K562 (cell line): ENCODE measurements around the gene PNRC1. TPM values are rescaled to one million over a fixed set of nuclear protein-coding genes. Genes with fewer than 3 reads are reported as not detected.

ENCODE experiments used
- ATAC-seq: fragments of 200-7000 bp; cut with Tn5 transposase; 3 replicates; pipeline ENCODE4 v1.9.1; 2020; ENCODE audit warnings: moderate library complexity
- BruUV-seq: library from RNA; stranded (reverse); fragments of 400-500 nt; replicated peaks from 2 replicates; lab custom pipeline; 2021; lab: Mats Ljungman, UMichigan
- CTCF ChIA-PET: fragments of 300-600 bp; formaldehyde crosslinking; extraction: SDS; loops from one replicate; lab custom pipeline; 2021; ENCODE audit warnings: low intra/inter-chr PET ratio; lab: Yijun Ruan, JAX
- POLR2A ChIA-PET: fragments of 300-600, 350-650 bp; sonication (Branson Sonifier 250); formaldehyde crosslinking; extraction: SDS; loops from one replicate; lab custom pipeline; 2021; ENCODE audit warnings: antibody characterized with exemption, inconsistent platforms; lab: Yijun Ruan, JAX
- DNase-seq, 4 experiments: peaks; one replicate each; pipeline versions ENCODE4 v3.0.0 to v3.0.0-alpha.2; 2011 to 2018; ENCODE audit warnings: low spot score in 3 of 4, mixed read lengths in 3 of 4; ENCODE audit errors: extremely low read depth in 1 of 4
- FAIRE-seq: peaks from 2 replicates; lab custom pipeline; 2011; peaks lifted over from hg19 to GRCh38; lab: Jason Lieb, UNC
- H2AFZ ChIP-seq: 2 replicates; pipeline ENCODE4 v1.6.0; 2011; ENCODE audit warnings: low read depth, low read length, control low read depth, inconsistent platforms
- H3K27ac ChIP-seq: fragments of 200-600 bp; 3 replicates; pipeline ENCODE4 v1.8.0; 2011; ENCODE audit warnings: low read depth, mild to moderate bottlenecking, control low read depth, inconsistent platforms, low read length, moderate library complexity, mixed read lengths; ENCODE audit errors: extremely low read depth
- H3K27me3 ChIP-seq, 2 experiments: fragments of 300-600 bp in 1 of 2; 2 replicates in 1 of 2; 3 replicates in 1 of 2; pipeline versions ENCODE4 v1.6.0 to v1.8.0; 2011; ENCODE audit warnings: inconsistent platforms in 2 of 2, low read length in 2 of 2, mild to moderate bottlenecking in 1 of 2, mixed read lengths in 1 of 2, moderate library complexity in 1 of 2; ENCODE audit not compliant: control insufficient read depth in 2 of 2, insufficient read depth in 2 of 2
- H3K36me3 ChIP-seq: fragments of 300-600 bp; 3 replicates; pipeline ENCODE4 v1.8.0; 2011; ENCODE audit warnings: mild to moderate bottlenecking, low read length, inconsistent platforms; ENCODE audit not compliant: control insufficient read depth, insufficient read depth
- H3K4me1 ChIP-seq, 2 experiments: fragments of 200-600 bp in 1 of 2; replicated peaks in 1 of 2; 2 replicates in 1 of 2; 3 replicates in 1 of 2; pipeline versions ENCODE4 v1.5.1 to v1.8.0; 2011; ENCODE audit warnings: inconsistent platforms in 2 of 2, low read length in 2 of 2, mild to moderate bottlenecking in 1 of 2, mixed read lengths in 1 of 2, moderate library complexity in 1 of 2; ENCODE audit not compliant: control insufficient read depth in 2 of 2, insufficient read depth in 2 of 2
- H3K4me2 ChIP-seq: 2 replicates; pipeline ENCODE4 v1.6.1; 2011; ENCODE audit warnings: low read length, control low read depth, inconsistent platforms, mixed read lengths; ENCODE audit not compliant: insufficient read depth
- H3K4me3 ChIP-seq: fragments of 200-600 bp; sonication (generic), shearing (Covaris generic); 2 replicates; pipeline ENCODE4 v1.5.1; 2016; ENCODE audit warnings: control low read depth, inconsistent platforms
- H3K79me2 ChIP-seq: fragments of 200-600 bp; 3 replicates; pipeline ENCODE4 v1.8.0; 2011; ENCODE audit warnings: low read length, inconsistent platforms; ENCODE audit not compliant: control insufficient read depth, insufficient read depth
- H3K9ac ChIP-seq, 2 experiments: 2 replicates each; pipeline versions ENCODE4 v1.6.0 to v1.6.1; 2011; ENCODE audit warnings: low read depth in 2 of 2, low read length in 2 of 2, control low read depth in 1 of 2, inconsistent platforms in 1 of 2, mild to moderate bottlenecking in 1 of 2, mixed read lengths in 1 of 2; ENCODE audit not compliant: insufficient read depth in 1 of 2
- H3K9me1 ChIP-seq: one replicate; pipeline ENCODE4 v1.6.0; 2011; ENCODE audit warnings: inconsistent platforms, mild to moderate bottlenecking, low read length, moderate library complexity; ENCODE audit not compliant: control insufficient read depth, insufficient read depth
- H3K9me3 ChIP-seq: replicated peaks from 2 replicates; pipeline ENCODE4 v1.5.1; 2011; ENCODE audit warnings: low read depth, low read length, inconsistent platforms; ENCODE audit not compliant: control insufficient read depth, insufficient read depth
- H4K20me1 ChIP-seq: replicated peaks from 2 replicates; pipeline ENCODE4 v1.6.1; 2011; ENCODE audit warnings: low read length, inconsistent platforms, mixed read lengths; ENCODE audit not compliant: control insufficient read depth, insufficient read depth
- CCNT2 ChIP-seq: IDR thresholded peaks from 2 replicates; pipeline ENCODE4 v1.6.1; 2011; ENCODE audit warnings: borderline replicate concordance, low read depth, mild to moderate bottlenecking, moderate library complexity, mixed read lengths, low read length; ENCODE audit not compliant: insufficient read length; ENCODE audit errors: extremely low read depth
- EGR1 ChIP-seq: fragments of 450-650 bp; conservative IDR thresholded peaks from 2 replicates; pipeline ENCODE4 v1.6.1; 2017; ENCODE audit warnings: mild to moderate bottlenecking
- ELF2 ChIP-seq: fragments of 250-450 bp; sonication (Bioruptor Pico); IDR thresholded peaks from 2 replicates; pipeline ENCODE4 v1.5.0; 2021; ENCODE audit warnings: mild to moderate bottlenecking
- GTF2F1 ChIP-seq: IDR thresholded peaks from 2 replicates; pipeline ENCODE4 v1.6.1; 2011; ENCODE audit warnings: low read depth, low read length, improper control_type of control experiment
- HIVEP1 ChIP-seq: fragments of 250-450 bp; sonication (Bioruptor Pico); IDR thresholded peaks from 2 replicates; pipeline ENCODE4 v1.4.0; 2020; ENCODE audit warnings: mild to moderate bottlenecking
- KDM1A ChIP-seq, 2 experiments: fragments of 450-650 bp; IDR thresholded peaks; 2 replicates each; pipeline ENCODE4 v1.6.1; 2016; ENCODE audit warnings: mild to moderate bottlenecking in 2 of 2
- MLLT1 ChIP-seq, 2 experiments: fragments of 450-650 bp; IDR thresholded peaks; 2 replicates each; pipeline ENCODE4 v1.6.1; 2016
- NCOA6 ChIP-seq: fragments of 450-650 bp; IDR thresholded peaks from 2 replicates; pipeline ENCODE4 v1.6.1; 2017; ENCODE audit warnings: mild to moderate bottlenecking
- NEUROD1 ChIP-seq: fragments of 150-350 bp; IDR thresholded peaks from 2 replicates; pipeline ENCODE4 v1.6.1; 2014; ENCODE audit warnings: borderline replicate concordance, low read length, low read depth; ENCODE audit not compliant: partially characterized antibody
- PCBP1 ChIP-seq: fragments of 200-400 bp; formaldehyde crosslinking; IDR thresholded peaks from 2 replicates; pipeline ENCODE4 v1.6.1; 2018; ENCODE audit warnings: mild to moderate bottlenecking, low read depth, low read length; ENCODE audit not compliant: poor library complexity, severe bottlenecking
- PHB2 ChIP-seq: fragments of 450-650 bp; IDR thresholded peaks from 2 replicates; pipeline ENCODE4 v1.6.1; 2017; ENCODE audit warnings: low read depth
- SMAD1 ChIP-seq: fragments of 150-350 bp; IDR thresholded peaks from 2 replicates; pipeline ENCODE4 v1.6.1; 2014; ENCODE audit warnings: low read length, low read depth; ENCODE audit not compliant: partially characterized antibody
- TCF7 ChIP-seq: sonication (generic); IDR thresholded peaks from 2 replicates; pipeline ENCODE4 v1.6.1; 2016; ENCODE audit warnings: antibody characterized with exemption, borderline replicate concordance
- XRCC5 ChIP-seq: fragments of 200-400 bp; formaldehyde crosslinking; IDR thresholded peaks from 2 replicates; pipeline ENCODE4 v1.6.1; 2017; ENCODE audit warnings: low read depth, mild to moderate bottlenecking, low read length
- ZBTB11 ChIP-seq, 3 experiments: fragments of 200-800 bp in 1 of 3; fragments of 250-450 bp in 1 of 3; fragments of 450-650 bp in 1 of 3; sonication (Bioruptor Pico) in 1 of 3; sonication (Bioruptor generic) in 1 of 3; formaldehyde crosslinking in 1 of 3; IDR thresholded peaks; 2 replicates each; pipeline versions ENCODE4 v1.6.1 to v1.8.0; 2016 to 2022; ENCODE audit warnings: mild to moderate bottlenecking in 2 of 3, missing genetic modification characterization in 2 of 3, missing compliant biosample characterization in 1 of 3, moderate library complexity in 1 of 3
- ZNF584 ChIP-seq: fragments of 200-800 bp; sonication (Bioruptor generic); IDR thresholded peaks from 2 replicates; pipeline ENCODE4 v1.6.1; 2016; ENCODE audit warnings: low read depth, mild to moderate bottlenecking, missing genetic modification characterization, missing compliant biosample characterization
- WGBS: fragments of 100-300 bp; shearing (Covaris generic); methylation state at CpG from one replicate; pipeline ENCODE4 v1.1.6; 2016; ENCODE audit warnings: low coverage, mixed read lengths; ENCODE audit not compliant: insufficient coverage; ENCODE audit errors: missing lambda C conversion rate; 5-methylcytosine and 5-hydroxymethylcytosine counted together
- in situ Hi-C: fragments of 300-500 bp; cut with MboI; formaldehyde crosslinking; loops from 4 replicates; pipeline ENCODE4 v1.15.0; 2018; ENCODE audit warnings: inconsistent platforms, mixed read lengths
- intact Hi-C: fragments of 100-400 bp; cut with micrococcal nuclease; formaldehyde crosslinking; loops from 2 replicates; pipeline ENCODE4 v1.14.2; 2022
- polyA plus RNA-seq, 8 experiments: library from polyadenylated mRNA; depleted of rRNA in 4 of 8; stranded (reverse) in 5 of 8; unstranded in 3 of 8; fragments of >200 nt; fragmentation: Nextera tagmentation in 2 of 8; fragmentation: Illumina TruSeq in 1 of 8; extraction: Ambion mirVana in 2 of 8; extraction: Trizol in 1 of 8; gene quantifications; 2 replicates each; pipeline versions ENCODE4 v1.2.1 to v1.2.3, GENCODE V29; 2011 to 2014; ENCODE audit warnings: inconsistent platforms in 1 of 8, missing spikeins in 1 of 8
- total RNA-seq, 7 experiments: library from RNA; depleted of rRNA in 6 of 7; stranded (reverse); fragments of >200 nt in 6 of 7; fragmentation: Illumina TruSeq in 2 of 7; extraction: Trizol in 2 of 7; gene quantifications; 2 replicates each; pipeline versions ENCODE4 v1.2.1 to v1.2.3, GENCODE V29; 2011 to 2021; ENCODE audit warnings: low replicate concordance in 1 of 7

The PNRC1 gene
- total and polyA plus RNA-seq, 9 of the 15 experiments (the other 6 are each of a cell fraction or from before 2014, with no cell fraction given), result 1.2 to 10.8 (median 6.5) TPM

GRCh38 chr6:89081423-89082322 is 1.1 kb downstream of the PNRC1 start:
- no peaks in the 10 kb centered on the region for H3K9me1 ChIP-seq
- peaks cover 21% of the 10 kb centered on the region for H3K79me2 ChIP-seq
- ChIA-PET CTCF (no interaction called here), POLR2A (interaction anchor here (0.6 to 1.7 kb wide), 8 partner anchors 9 to 557 kb away, joined by 3 to 5 read pairs (median 4); partner anchors contain the start of gene LYRM2)
- H3K4me3 ChIP-seq, result peak overlapping the region; percentile 86
- FAIRE-seq (no peak), DNase-seq (peak; percentile 93 to 96 (median 94)), ATAC-seq (peak; percentile 82)
- in situ Hi-C loops, result no loop called here
- intact Hi-C loops, result loop anchor here (5.0 kb wide), 1 partner anchor 79 kb away; no protein-coding TSS in a partner anchor
- H3K9ac ChIP-seq, result peak overlapping the region; percentile 90 to 96
- no peaks in the 10 kb centered on the region for H3K9me3 ChIP-seq
- under 1% methylated on average over 46 of the region's 69 CpGs for WGBS
- peaks cover 15 to 16% of the 10 kb centered on the region in 2 experiments; a peak in 4 of 5 replicates for H3K4me1 ChIP-seq
- H3K4me2 ChIP-seq, result peak overlapping the region; percentile 92
- peaks cover 15% of the 10 kb centered on the region; the same call in 2 of the 3 replicates for H3K36me3 ChIP-seq
- H3K27ac ChIP-seq, result peak overlapping the region; percentile 88
- no TSS peak for BruUV-seq
- H3K27me3 ChIP-seq, result no peaks in the 10 kb centered on the region
- no peaks in the 10 kb centered on the region for H4K20me1 ChIP-seq
- peak overlapping the region; percentile 88 for H2AFZ ChIP-seq
- TF ChIP-seq TCF7 (no peak), PCBP1 (peak; percentile 83), ZNF584 (CRISPR knock-in tag) (no peak; the same call in 1 of the 2 replicates), SMAD1 (peak; percentile 94), CCNT2 (peak; percentile 96), ZBTB11 (CRISPR knock-in tag; IDR thresholded peaks at IDR 0.05) (peak in 1 of 3 experiments; percentile 66; a peak in 1 of 6 replicates), PHB2 (no peak), MLLT1 (IDR thresholded peaks at IDR 0.05) (no peak; a peak in 1 of 4 replicates), KDM1A (IDR thresholded peaks at IDR 0.05) (peak; percentile 77 to 91), NCOA6 (peak; percentile 45; the same call in 1 of the 2 replicates), GTF2F1 (no peak), NEUROD1 (peak; percentile 32), HIVEP1 (no peak), ELF2 (CRISPR knock-in tag) (0 out of 2 replicates have a peak, but pooled peaks have one; percentile 21), EGR1 (0 out of 2 replicates have a peak, but pooled peaks have one; percentile 49), XRCC5 (peak; percentile 19; the same call in 1 of the 2 replicates)
